Measurements from ENCODE around the gene ITGB8. TPM values are rescaled to one million over a fixed set of nuclear protein-coding genes. Genes with fewer than 3 reads are reported as not detected.

Gene ITGB8
- total and polyA plus RNA-seq, 9 of the 15 experiments (the other 6 are each of a cell fraction or from before 2014, with no cell fraction given): under 0.01 to 0.03 (median 0.02) TPM; not detected in 6

GRCh38 chr7:20318933-20319332 is 11.8 kb upstream of the ITGB8 start:
- in situ Hi-C loops (cut with MboI): no loop called here
- WGBS (ENCODE audit: insufficient coverage, low coverage, missing lambda C conversion rate): 56% methylated on average over 6 of the region's 6 CpGs

GRCh38 chr7:20320322-20320721 is 10.4 kb upstream of the ITGB8 start:
- no peaks in the 10 kb centered on the region for H3K36me3 ChIP-seq (ENCODE audit: control insufficient read depth, insufficient read depth, low read length)
- no peak overlapping the region for H3K9ac ChIP-seq (ENCODE audit: insufficient read depth in 1 of 2, low read depth in 2 of 2, low read length in 2 of 2)
- BruUV-seq (replicated peaks): no TSS peak
- ATAC-seq: no peak
- POLR2A ChIA-PET: no interaction called here
- no peak for FAIRE-seq
- no peak overlapping the region for H3K4me2 ChIP-seq (ENCODE audit: insufficient read depth, low read length)
- no peak for DNase-seq (ENCODE audit: extremely low read depth in 1 of 4, low spot score in 3 of 4)
- H3K27ac ChIP-seq (ENCODE audit: extremely low read depth, low read depth, low read length): no peak overlapping the region
- H3K4me1 ChIP-seq (replicated peaks in 1 of 2; ENCODE audit: control insufficient read depth in 2 of 2, insufficient read depth in 2 of 2, low read length in 2 of 2): no peaks in the 10 kb centered on the region; a peak in 1 of 5 replicates
- H3K79me2 ChIP-seq (ENCODE audit: control insufficient read depth, insufficient read depth, low read length): no peaks in the 10 kb centered on the region
- H3K4me3 ChIP-seq: no peak overlapping the region
- H3K9me1 ChIP-seq (ENCODE audit: control insufficient read depth, insufficient read depth, low read length): no peaks in the 10 kb centered on the region
- no peaks in the 10 kb centered on the region for H3K9me3 ChIP-seq (replicated peaks; ENCODE audit: control insufficient read depth, insufficient read depth, low read depth, low read length)
- no peaks in the 10 kb centered on the region for H4K20me1 ChIP-seq (replicated peaks; ENCODE audit: control insufficient read depth, insufficient read depth, low read length)
- in situ Hi-C loops (cut with MboI) (no loop called here), intact Hi-C loops (cut with micrococcal nuclease) (no loop called here)
- peak overlapping the region; percentile 28; the same call in 1 of the 2 replicates for H2AFZ ChIP-seq (ENCODE audit: low read depth, low read length)
- CTCF ChIA-PET (ENCODE audit: low intra/inter-chr PET ratio): no interaction called here
- WGBS (ENCODE audit: insufficient coverage, low coverage, missing lambda C conversion rate): 19% methylated on average over 3 of the region's 3 CpGs
- no peaks in the 10 kb centered on the region for H3K27me3 ChIP-seq (ENCODE audit: control insufficient read depth in 2 of 2, insufficient read depth in 2 of 2, low read length in 2 of 2)
- TF ChIP-seq RREB1 (CRISPR knock-in tag; IDR thresholded peaks at IDR 0.05): no peak
- TF ChIP-seq CHAMP1 (IDR thresholded peaks at IDR 0.05): no peak
- TF ChIP-seq PRPF4 (IDR thresholded peaks at IDR 0.05; ENCODE audit: insufficient read depth, low read depth, low read length, poor library complexity, severe bottlenecking): no peak
- TF ChIP-seq STAT5B (CRISPR knock-in tag; IDR thresholded peaks at IDR 0.05): no peak
- TF ChIP-seq MXD1 (CRISPR knock-in tag; IDR thresholded peaks at IDR 0.05; ENCODE audit: borderline replicate concordance, poor library complexity, severe bottlenecking): no peak

More at GRCh38 chr7:20318933-20319332, 11.8 kb upstream of the ITGB8 start:
- 0 out of 2 replicates have a peak overlapping the region, but pooled peaks have one; percentile 8 for H2AFZ ChIP-seq (ENCODE audit: low read depth, low read length)
- POLR2A ChIA-PET: no interaction called here
- no peaks in the 10 kb centered on the region for H4K20me1 ChIP-seq (replicated peaks; ENCODE audit: control insufficient read depth, insufficient read depth, low read length)
- H3K27me3 ChIP-seq (ENCODE audit: control insufficient read depth in 2 of 2, insufficient read depth in 2 of 2, low read length in 2 of 2): no peaks in the 10 kb centered on the region
- no peaks in the 10 kb centered on the region for H3K9me3 ChIP-seq (replicated peaks; ENCODE audit: control insufficient read depth, insufficient read depth, low read depth, low read length)
- no peaks in the 10 kb centered on the region for H3K9me1 ChIP-seq (ENCODE audit: control insufficient read depth, insufficient read depth, low read length)
- no peaks in the 10 kb centered on the region for H3K4me1 ChIP-seq (replicated peaks in 1 of 2; ENCODE audit: control insufficient read depth in 2 of 2, insufficient read depth in 2 of 2, low read length in 2 of 2)
- no TSS peak for BruUV-seq (replicated peaks)
- H3K27ac ChIP-seq (ENCODE audit: extremely low read depth, low read depth, low read length): no peak overlapping the region
- no peak overlapping the region for H3K9ac ChIP-seq (ENCODE audit: insufficient read depth in 1 of 2, low read depth in 2 of 2, low read length in 2 of 2)
- CTCF ChIA-PET (ENCODE audit: low intra/inter-chr PET ratio): no interaction called here
- TF ChIP-seq NFATC3 (IDR thresholded peaks at IDR 0.05) (no peak), SRSF3 (IDR thresholded peaks at IDR 0.05; ENCODE audit: insufficient read depth, low read length) (no peak), CHD1 (IDR thresholded peaks at IDR 0.05; ENCODE audit: low read length) (no peak)
- H3K79me2 ChIP-seq (ENCODE audit: control insufficient read depth, insufficient read depth, low read length): no peaks in the 10 kb centered on the region
- H3K4me2 ChIP-seq (ENCODE audit: insufficient read depth, low read length): no peak overlapping the region
- no peaks in the 10 kb centered on the region for H3K36me3 ChIP-seq (ENCODE audit: control insufficient read depth, insufficient read depth, low read length)
- FAIRE-seq (peak; percentile 49), ATAC-seq (no peak), DNase-seq (ENCODE audit: extremely low read depth in 1 of 4, low spot score in 3 of 4) (no peak)
- no peak overlapping the region for H3K4me3 ChIP-seq
- intact Hi-C loops (cut with micrococcal nuclease): no loop called here
